ENCODE measurements around the gene PALM2AKAP2.

- TF ChIP-seq POLR2A (IDR thresholded peaks at IDR 0.05) (no peak), CTCF (IDR thresholded peaks at IDR 0.05) (peak; percentile 85 to 88 (median 87))
Measured at GRCh38 chr9:109817846-109818472, 38.0 kb downstream of the PALM2AKAP2 start.
